GM23338 (cell line): ENCODE measurements around the gene MEGF9. TPM values are rescaled to one million over a fixed set of nuclear protein-coding genes. Genes with fewer than 3 reads are reported as not detected.

Source experiments
- ATAC-seq: fragments of 200-7000 bp; cut with Tn5 transposase; 3 replicates; pipeline ENCODE4 v1.9.1; 2020
- DNase-seq: peaks from one replicate; pipeline ENCODE4 v3.0.0-alpha.2; 2015; ENCODE audit warnings: low spot score
- H2AFZ ChIP-seq: fragments of 200-600 bp; sonication (generic); 2 replicates; pipeline ENCODE4 v1.8.0; 2016; ENCODE audit warnings: antibody characterized with exemption, mild to moderate bottlenecking, moderate library complexity
- H3F3A ChIP-seq: fragments of 200-600 bp; sonication (generic); replicated peaks from 2 replicates; pipeline ENCODE4 v1.8.0; 2017; ENCODE audit warnings: antibody characterized with exemption, mixed run types, low read depth
- H3K27ac ChIP-seq: fragments of 200-600 bp; sonication (generic); 2 replicates; pipeline ENCODE4 v1.6.1; 2016; ENCODE audit warnings: low read depth
- H3K27me3 ChIP-seq: fragments of 200-600 bp; sonication (generic); 2 replicates; pipeline ENCODE4 v1.8.0; 2016; ENCODE audit warnings: mild to moderate bottlenecking, mixed run types, moderate library complexity; ENCODE audit not compliant: insufficient read depth
- H3K36me3 ChIP-seq: fragments of 200-600 bp; sonication (generic); 2 replicates; pipeline ENCODE4 v1.8.0; 2016; ENCODE audit warnings: mild to moderate bottlenecking; ENCODE audit not compliant: insufficient read depth
- H3K4me1 ChIP-seq: fragments of 200-600 bp; sonication (generic); 2 replicates; pipeline ENCODE4 v1.8.0; 2016; ENCODE audit warnings: mild to moderate bottlenecking, moderate library complexity; ENCODE audit not compliant: insufficient read depth
- H3K4me2 ChIP-seq: fragments of 200-600 bp; sonication (generic); 2 replicates; pipeline ENCODE4 v1.7.1; 2017; ENCODE audit warnings: mixed run types
- H3K4me3 ChIP-seq: fragments of 200-600 bp; sonication (generic); 2 replicates; pipeline ENCODE4 v1.6.1; 2016; ENCODE audit warnings: mixed run types
- H3K79me2 ChIP-seq: fragments of 200-600 bp; sonication (generic); replicated peaks from 2 replicates; pipeline ENCODE4 v1.8.0; 2017; ENCODE audit warnings: mild to moderate bottlenecking; ENCODE audit not compliant: insufficient read depth
- H3K9me2 ChIP-seq: fragments of 200-600 bp; sonication (generic); 2 replicates; pipeline ENCODE4 v1.8.0; 2017; ENCODE audit not compliant: insufficient read depth
- H4K20me1 ChIP-seq: fragments of 200-600 bp; sonication (generic); replicated peaks from 2 replicates; pipeline ENCODE4 v1.8.0; 2017; ENCODE audit warnings: mild to moderate bottlenecking; ENCODE audit not compliant: insufficient read depth
- H3K27ac Mint-ChIP-seq: 2 replicates; pipeline ENCODE4 v1.8.0; 2020; ENCODE audit warnings: inconsistent platforms, mild to moderate bottlenecking, moderate library complexity, mixed read lengths
- H3K27me3 Mint-ChIP-seq: 3 replicates; pipeline ENCODE4 v1.8.0; 2022; ENCODE audit warnings: low read depth, mild to moderate bottlenecking, moderate library complexity, mixed read lengths, inconsistent platforms; ENCODE audit not compliant: insufficient read depth, poor library complexity
- H3K36me3 Mint-ChIP-seq: 3 replicates; pipeline ENCODE4 v1.8.0; 2021; ENCODE audit warnings: low read depth, mild to moderate bottlenecking, inconsistent platforms, moderate library complexity, mixed read lengths
- H3K4me1 Mint-ChIP-seq: 3 replicates; pipeline ENCODE4 v1.8.0; 2020; ENCODE audit warnings: mild to moderate bottlenecking, inconsistent platforms, mixed read lengths
- H3K4me3 Mint-ChIP-seq: 3 replicates; pipeline ENCODE4 v1.8.0; 2021; ENCODE audit warnings: moderate library complexity, mild to moderate bottlenecking, inconsistent platforms, mixed read lengths
- H3K9me3 Mint-ChIP-seq: 3 replicates; pipeline ENCODE4 v1.8.0; 2020; ENCODE audit warnings: moderate library complexity, mild to moderate bottlenecking, inconsistent platforms, mixed read lengths
- EZH2 ChIP-seq: fragments of 200-600 bp; sonication (generic); IDR thresholded peaks from one replicate; pipeline ENCODE4 v1.8.0; 2017; ENCODE audit warnings: antibody characterized with exemption, mild to moderate bottlenecking, low read depth; ENCODE audit not compliant: unreplicated experiment
- EZH2phosphoT487 ChIP-seq: fragments of 200-600 bp; sonication (generic); IDR thresholded peaks from one replicate; pipeline ENCODE4 v1.8.1; 2018; ENCODE audit warnings: antibody characterized with exemption; ENCODE audit not compliant: unreplicated experiment
- POLR2AphosphoS5 ChIP-seq: IDR thresholded peaks from 2 replicates; pipeline ENCODE4 v1.6.1; 2016; ENCODE audit warnings: antibody characterized with exemption, low read depth
- ZNF331 ChIP-seq: fragments of 250-450 bp; sonication (Bioruptor Pico); IDR thresholded peaks from 2 replicates; pipeline ENCODE4 v1.5.0; 2020; ENCODE audit warnings: low read depth, mild to moderate bottlenecking, moderate library complexity
- polyA plus RNA-seq: library from polyadenylated mRNA; unstranded; fragments of >200 nt; fragmentation: Nextera tagmentation; extraction: Ambion mirVana; gene quantifications from 2 replicates; pipeline ENCODE4 v1.2.1, GENCODE V29; 2016
- total RNA-seq: library from RNA; depleted of rRNA; stranded (reverse); fragments of >200 nt; shearing (Covaris generic); gene quantifications from 2 replicates; pipeline ENCODE4 v1.2.3, GENCODE V29; 2014
- TF ChIP-seq, protein P1 (sequence below): fragments of 250-450 bp; sonication (Bioruptor Pico); IDR thresholded peaks from 2 replicates; pipeline ENCODE4 v1.5.0; 2020; ENCODE audit warnings: mild to moderate bottlenecking, moderate library complexity
- TF ChIP-seq, protein P2 (sequence below): IDR thresholded peaks from 2 replicates; pipeline ENCODE4 v1.6.1; 2016; ENCODE audit warnings: antibody characterized with exemption
- TF ChIP-seq, protein P3 (sequence below), 2 experiments: fragments of 200-600 bp in 1 of 2; sonication (generic) in 1 of 2; conservative IDR thresholded peaks; 2 replicates each; pipeline versions ENCODE4 v1.5.1 to v1.6.1; 2016 to 2017; ENCODE audit warnings: antibody characterized with exemption in 2 of 2, low read depth in 2 of 2, mild to moderate bottlenecking in 2 of 2, moderate library complexity in 1 of 2

MEGF9 gene
- total and polyA plus RNA-seq, 2 experiments from 2014 or later: 0.87 to 1.6 TPM

DNA sequence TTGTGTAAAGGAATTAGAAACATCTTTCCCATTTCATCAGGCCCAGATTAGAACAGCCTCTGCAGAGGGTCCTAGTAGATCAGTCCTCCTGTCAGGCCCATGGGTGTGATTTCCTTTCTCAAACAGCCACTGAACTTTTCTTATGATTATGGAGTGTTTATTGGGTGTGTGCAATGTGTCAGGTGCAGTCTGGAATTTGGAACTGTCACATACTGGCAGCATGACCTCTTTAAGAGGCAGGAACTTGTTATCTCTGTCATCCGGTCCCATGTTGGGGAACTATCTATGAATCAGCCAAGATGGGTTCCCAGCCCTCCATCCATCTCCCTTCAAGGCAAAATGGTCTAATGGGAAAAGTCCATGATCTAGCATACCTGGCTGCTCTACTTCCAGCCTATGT, 11.6 kb upstream of the MEGF9 start:
- H3K4me1 ChIP-seq: no peaks in the 10 kb centered on the region
- H3K27me3 Mint-ChIP-seq: peaks cover 5% of the 10 kb centered on the region
- H3K9me2 ChIP-seq: no peaks in the 10 kb centered on the region
- DNase-seq (no peak), ATAC-seq (no peak)
- no peaks in the 10 kb centered on the region for H3K36me3 Mint-ChIP-seq
- no peaks in the 10 kb centered on the region for H4K20me1 ChIP-seq
- H3F3A ChIP-seq: no peaks in the 10 kb centered on the region
- H2AFZ ChIP-seq: no peak overlapping the region
- H3K27ac Mint-ChIP-seq: no peak overlapping the region
- no peak overlapping the region for H3K4me2 ChIP-seq
- H3K36me3 ChIP-seq: no peaks in the 10 kb centered on the region
- no peaks in the 10 kb centered on the region for H3K27me3 ChIP-seq
- H3K9me3 Mint-ChIP-seq: no peaks in the 10 kb centered on the region
- no peak for TF ChIP-seq EZH2phosphoT487
- no peak for TF ChIP-seq POLR2AphosphoS5
- TF ChIP-seq, protein P1, sequence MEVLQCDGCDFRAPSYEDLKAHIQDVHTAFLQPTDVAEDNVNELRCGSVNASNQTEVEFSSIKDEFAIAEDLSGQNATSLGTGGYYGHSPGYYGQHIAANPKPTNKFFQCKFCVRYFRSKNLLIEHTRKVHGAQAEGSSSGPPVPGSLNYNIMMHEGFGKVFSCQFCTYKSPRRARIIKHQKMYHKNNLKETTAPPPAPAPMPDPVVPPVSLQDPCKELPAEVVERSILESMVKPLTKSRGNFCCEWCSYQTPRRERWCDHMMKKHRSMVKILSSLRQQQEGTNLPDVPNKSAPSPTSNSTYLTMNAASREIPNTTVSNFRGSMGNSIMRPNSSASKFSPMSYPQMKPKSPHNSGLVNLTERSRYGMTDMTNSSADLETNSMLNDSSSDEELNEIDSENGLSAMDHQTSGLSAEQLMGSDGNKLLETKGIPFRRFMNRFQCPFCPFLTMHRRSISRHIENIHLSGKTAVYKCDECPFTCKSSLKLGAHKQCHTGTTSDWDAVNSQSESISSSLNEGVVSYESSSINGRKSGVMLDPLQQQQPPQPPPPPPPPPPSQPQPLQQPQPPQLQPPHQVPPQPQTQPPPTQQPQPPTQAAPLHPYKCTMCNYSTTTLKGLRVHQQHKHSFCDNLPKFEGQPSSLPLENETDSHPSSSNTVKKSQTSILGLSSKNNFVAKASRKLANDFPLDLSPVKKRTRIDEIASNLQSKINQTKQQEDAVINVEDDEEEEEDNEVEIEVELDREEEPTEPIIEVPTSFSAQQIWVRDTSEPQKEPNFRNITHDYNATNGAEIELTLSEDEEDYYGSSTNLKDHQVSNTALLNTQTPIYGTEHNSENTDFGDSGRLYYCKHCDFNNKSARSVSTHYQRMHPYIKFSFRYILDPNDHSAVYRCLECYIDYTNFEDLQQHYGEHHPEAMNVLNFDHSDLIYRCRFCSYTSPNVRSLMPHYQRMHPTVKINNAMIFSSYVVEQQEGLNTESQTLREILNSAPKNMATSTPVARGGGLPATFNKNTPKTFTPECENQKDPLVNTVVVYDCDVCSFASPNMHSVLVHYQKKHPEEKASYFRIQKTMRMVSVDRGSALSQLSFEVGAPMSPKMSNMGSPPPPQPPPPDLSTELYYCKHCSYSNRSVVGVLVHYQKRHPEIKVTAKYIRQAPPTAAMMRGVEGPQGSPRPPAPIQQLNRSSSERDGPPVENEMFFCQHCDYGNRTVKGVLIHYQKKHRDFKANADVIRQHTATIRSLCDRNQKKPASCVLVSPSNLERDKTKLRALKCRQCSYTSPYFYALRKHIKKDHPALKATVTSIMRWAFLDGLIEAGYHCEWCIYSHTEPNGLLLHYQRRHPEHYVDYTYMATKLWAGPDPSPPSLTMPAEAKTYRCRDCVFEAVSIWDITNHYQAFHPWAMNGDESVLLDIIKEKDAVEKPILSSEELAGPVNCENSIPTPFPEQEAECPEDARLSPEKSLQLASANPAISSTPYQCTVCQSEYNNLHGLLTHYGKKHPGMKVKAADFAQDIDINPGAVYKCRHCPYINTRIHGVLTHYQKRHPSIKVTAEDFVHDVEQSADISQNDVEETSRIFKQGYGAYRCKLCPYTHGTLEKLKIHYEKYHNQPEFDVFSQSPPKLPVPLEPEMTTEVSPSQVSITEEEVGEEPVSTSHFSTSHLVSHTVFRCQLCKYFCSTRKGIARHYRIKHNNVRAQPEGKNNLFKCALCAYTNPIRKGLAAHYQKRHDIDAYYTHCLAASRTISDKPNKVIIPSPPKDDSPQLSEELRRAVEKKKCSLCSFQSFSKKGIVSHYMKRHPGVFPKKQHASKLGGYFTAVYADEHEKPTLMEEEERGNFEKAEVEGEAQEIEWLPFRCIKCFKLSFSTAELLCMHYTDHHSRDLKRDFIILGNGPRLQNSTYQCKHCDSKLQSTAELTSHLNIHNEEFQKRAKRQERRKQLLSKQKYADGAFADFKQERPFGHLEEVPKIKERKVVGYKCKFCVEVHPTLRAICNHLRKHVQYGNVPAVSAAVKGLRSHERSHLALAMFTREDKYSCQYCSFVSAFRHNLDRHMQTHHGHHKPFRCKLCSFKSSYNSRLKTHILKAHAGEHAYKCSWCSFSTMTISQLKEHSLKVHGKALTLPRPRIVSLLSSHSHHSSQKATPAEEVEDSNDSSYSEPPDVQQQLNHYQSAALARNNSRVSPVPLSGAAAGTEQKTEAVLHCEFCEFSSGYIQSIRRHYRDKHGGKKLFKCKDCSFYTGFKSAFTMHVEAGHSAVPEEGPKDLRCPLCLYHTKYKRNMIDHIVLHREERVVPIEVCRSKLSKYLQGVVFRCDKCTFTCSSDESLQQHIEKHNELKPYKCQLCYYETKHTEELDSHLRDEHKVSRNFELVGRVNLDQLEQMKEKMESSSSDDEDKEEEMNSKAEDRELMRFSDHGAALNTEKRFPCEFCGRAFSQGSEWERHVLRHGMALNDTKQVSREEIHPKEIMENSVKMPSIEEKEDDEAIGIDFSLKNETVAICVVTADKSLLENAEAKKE (CRISPR knock-in tag): no peak
- no peak for TF ChIP-seq EZH2
- TF ChIP-seq ZNF331: no peak
- TF ChIP-seq, protein P2, sequence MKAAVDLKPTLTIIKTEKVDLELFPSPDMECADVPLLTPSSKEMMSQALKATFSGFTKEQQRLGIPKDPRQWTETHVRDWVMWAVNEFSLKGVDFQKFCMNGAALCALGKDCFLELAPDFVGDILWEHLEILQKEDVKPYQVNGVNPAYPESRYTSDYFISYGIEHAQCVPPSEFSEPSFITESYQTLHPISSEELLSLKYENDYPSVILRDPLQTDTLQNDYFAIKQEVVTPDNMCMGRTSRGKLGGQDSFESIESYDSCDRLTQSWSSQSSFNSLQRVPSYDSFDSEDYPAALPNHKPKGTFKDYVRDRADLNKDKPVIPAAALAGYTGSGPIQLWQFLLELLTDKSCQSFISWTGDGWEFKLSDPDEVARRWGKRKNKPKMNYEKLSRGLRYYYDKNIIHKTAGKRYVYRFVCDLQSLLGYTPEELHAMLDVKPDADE: no peak
- TF ChIP-seq, protein P3, sequence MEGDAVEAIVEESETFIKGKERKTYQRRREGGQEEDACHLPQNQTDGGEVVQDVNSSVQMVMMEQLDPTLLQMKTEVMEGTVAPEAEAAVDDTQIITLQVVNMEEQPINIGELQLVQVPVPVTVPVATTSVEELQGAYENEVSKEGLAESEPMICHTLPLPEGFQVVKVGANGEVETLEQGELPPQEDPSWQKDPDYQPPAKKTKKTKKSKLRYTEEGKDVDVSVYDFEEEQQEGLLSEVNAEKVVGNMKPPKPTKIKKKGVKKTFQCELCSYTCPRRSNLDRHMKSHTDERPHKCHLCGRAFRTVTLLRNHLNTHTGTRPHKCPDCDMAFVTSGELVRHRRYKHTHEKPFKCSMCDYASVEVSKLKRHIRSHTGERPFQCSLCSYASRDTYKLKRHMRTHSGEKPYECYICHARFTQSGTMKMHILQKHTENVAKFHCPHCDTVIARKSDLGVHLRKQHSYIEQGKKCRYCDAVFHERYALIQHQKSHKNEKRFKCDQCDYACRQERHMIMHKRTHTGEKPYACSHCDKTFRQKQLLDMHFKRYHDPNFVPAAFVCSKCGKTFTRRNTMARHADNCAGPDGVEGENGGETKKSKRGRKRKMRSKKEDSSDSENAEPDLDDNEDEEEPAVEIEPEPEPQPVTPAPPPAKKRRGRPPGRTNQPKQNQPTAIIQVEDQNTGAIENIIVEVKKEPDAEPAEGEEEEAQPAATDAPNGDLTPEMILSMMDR (conservative IDR thresholded peaks at IDR 0.05; ENCODE audit: low read depth in 2 of 2): no peak
- H3K4me3 ChIP-seq: no peak overlapping the region
- H3K4me3 Mint-ChIP-seq: no peak overlapping the region
- no peak overlapping the region for H3K27ac ChIP-seq
- no peaks in the 10 kb centered on the region for H3K79me2 ChIP-seq
- H3K4me1 Mint-ChIP-seq: peaks cover 9% of the 10 kb centered on the region; the same call in 2 of the 3 replicates
